Breast epithelium (tissue), 4 donors: ENCODE results near the gene SKAP1. TPM values are rescaled to one million over a fixed set of nuclear protein-coding genes. Genes with fewer than 3 reads are reported as not detected.
"Not testable (repeated sequence)": the region's sequence is repeated elsewhere in the genome, so short reads cannot be mapped to it uniquely, and the experiment has no call there.

Source experiments
- DNase-seq, 2 donors: peaks; one replicate each; pipeline ENCODE4 v3.0.0-alpha.2; 2019; ENCODE audit warnings: low spot score in 2 of 2
- H3K27ac ChIP-seq, 2 donors: fragments of 200-600 bp; sonication (generic) in 1 of 2; one replicate each; pipeline ENCODE4 v1.5.1; 2016 to 2019; ENCODE audit warnings: mild to moderate bottlenecking in 1 of 2
- H3K27me3 ChIP-seq, 2 donors: fragments of 200-600 bp; sonication (generic) in 1 of 2; one replicate each; pipeline versions ENCODE4 v1.5.1 to v1.6.0; 2017 to 2019; ENCODE audit warnings: control low read depth in 1 of 2, mild to moderate bottlenecking in 1 of 2
- H3K36me3 ChIP-seq: fragments of 200-600 bp; one replicate; pipeline ENCODE4 v1.5.1; 2019
- H3K4me1 ChIP-seq, 2 donors: fragments of 200-600 bp; sonication (generic); one replicate each; pipeline ENCODE4 v1.5.1; 2016 to 2019; ENCODE audit warnings: control low read depth in 1 of 2
- H3K4me3 ChIP-seq, 3 donors: fragments of 200-600 bp; sonication (generic); 1 replicate in 2 of 3; 2 replicates in 1 of 3; pipeline ENCODE4 v1.5.1; 2016 to 2019; ENCODE audit warnings: mild to moderate bottlenecking in 3 of 3, moderate library complexity in 2 of 3
- H3K9me3 ChIP-seq, 2 donors: fragments of 200-600 bp; sonication (generic) in 1 of 2; one replicate each; pipeline ENCODE4 v1.5.1; 2016 to 2019; ENCODE audit warnings: control low read depth in 1 of 2
- POLR2A ChIP-seq: fragments of 450-650 bp; IDR thresholded peaks from one replicate; pipeline ENCODE4 v1.6.1; 2016; ENCODE audit warnings: antibody characterized with exemption, mild to moderate bottlenecking, moderate library complexity
- POLR2AphosphoS5 ChIP-seq, 3 donors: sonication (generic); formaldehyde crosslinking; IDR thresholded peaks; one replicate each; pipeline ENCODE4 v1.6.1; 2017; ENCODE audit warnings: antibody characterized with exemption in 3 of 3
- intact Hi-C: fragments of 100-400 bp; cut with DNase I; formaldehyde crosslinking; loops from one replicate; pipeline ENCODE4 v1.15.1; 2023; ENCODE audit warnings: low total_unique reads
- total RNA-seq, 3 donors: library from RNA; depleted of rRNA; stranded (reverse); fragments of >200 nt; gene quantifications; one replicate each; pipeline ENCODE4 v1.1.0, GENCODE V29; 2016
- TF ChIP-seq, protein P1 (sequence below), 3 donors: fragments of 450-650 bp; IDR thresholded peaks; one replicate each; pipeline ENCODE4 v1.5.1; 2016 to 2017; ENCODE audit warnings: antibody characterized with exemption in 3 of 3, mild to moderate bottlenecking in 3 of 3, moderate library complexity in 3 of 3

SKAP1 gene
- total RNA-seq, 3 donors from 2014 or later: 1.1 to 7.5 (median 5.9) TPM

DNA sequence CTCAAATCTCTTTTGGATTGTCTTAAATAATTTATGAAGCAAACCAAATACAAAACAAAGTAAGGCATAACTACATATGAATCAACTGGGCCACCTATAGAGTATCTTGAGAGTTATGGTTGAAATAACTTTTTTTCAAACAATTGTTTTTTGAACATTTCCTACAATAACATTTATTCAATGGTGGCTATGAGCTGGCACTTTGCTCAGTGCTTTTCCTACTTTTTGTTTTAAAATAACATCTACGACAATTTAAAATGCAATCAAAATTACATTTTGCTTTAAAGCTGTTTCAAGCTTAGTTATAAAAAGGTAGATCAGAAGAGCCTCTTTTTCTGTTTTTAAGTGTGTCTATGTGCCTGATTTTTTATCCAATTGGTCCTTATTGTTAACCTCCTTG lies 238.7 kb downstream of the SKAP1 start:
- H3K4me3 ChIP-seq: no peak overlapping the region
- intact Hi-C loops: no loop called here
- H3K27me3 ChIP-seq: no peaks in the 10 kb centered on the region
- H3K36me3 ChIP-seq: no peaks in the 10 kb centered on the region
- DNase-seq: no peak
- H3K27ac ChIP-seq: no peak overlapping the region
- H3K9me3 ChIP-seq: no peaks in the 10 kb centered on the region
- TF ChIP-seq, protein P1, sequence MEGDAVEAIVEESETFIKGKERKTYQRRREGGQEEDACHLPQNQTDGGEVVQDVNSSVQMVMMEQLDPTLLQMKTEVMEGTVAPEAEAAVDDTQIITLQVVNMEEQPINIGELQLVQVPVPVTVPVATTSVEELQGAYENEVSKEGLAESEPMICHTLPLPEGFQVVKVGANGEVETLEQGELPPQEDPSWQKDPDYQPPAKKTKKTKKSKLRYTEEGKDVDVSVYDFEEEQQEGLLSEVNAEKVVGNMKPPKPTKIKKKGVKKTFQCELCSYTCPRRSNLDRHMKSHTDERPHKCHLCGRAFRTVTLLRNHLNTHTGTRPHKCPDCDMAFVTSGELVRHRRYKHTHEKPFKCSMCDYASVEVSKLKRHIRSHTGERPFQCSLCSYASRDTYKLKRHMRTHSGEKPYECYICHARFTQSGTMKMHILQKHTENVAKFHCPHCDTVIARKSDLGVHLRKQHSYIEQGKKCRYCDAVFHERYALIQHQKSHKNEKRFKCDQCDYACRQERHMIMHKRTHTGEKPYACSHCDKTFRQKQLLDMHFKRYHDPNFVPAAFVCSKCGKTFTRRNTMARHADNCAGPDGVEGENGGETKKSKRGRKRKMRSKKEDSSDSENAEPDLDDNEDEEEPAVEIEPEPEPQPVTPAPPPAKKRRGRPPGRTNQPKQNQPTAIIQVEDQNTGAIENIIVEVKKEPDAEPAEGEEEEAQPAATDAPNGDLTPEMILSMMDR (IDR thresholded peaks at IDR 0.05): no peak
- no peaks in the 10 kb centered on the region for H3K4me1 ChIP-seq

DNA sequence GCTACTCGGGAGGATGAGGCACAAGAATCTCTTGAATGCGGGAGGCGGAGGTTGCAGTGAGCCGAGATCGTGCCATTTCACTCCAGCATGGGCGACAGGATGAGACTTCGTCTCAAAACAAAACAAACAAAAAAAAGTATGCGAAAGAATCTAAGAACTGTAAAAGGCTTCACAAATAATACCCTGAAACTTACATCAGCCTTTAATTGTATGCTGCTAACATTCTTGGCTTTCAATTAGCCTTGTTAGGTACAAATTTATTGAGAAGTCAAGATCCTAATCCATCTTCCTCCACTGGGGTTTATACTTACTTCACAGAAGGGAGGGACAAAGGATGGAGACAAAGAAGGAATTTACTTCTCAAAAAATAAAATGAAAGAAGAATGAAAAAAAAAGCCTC lies 239.1 kb downstream of the SKAP1 start:
- Histone ChIP-seq H3K27ac (no peak overlapping the region), H3K4me1 (no peaks in the 10 kb centered on the region), H3K4me3 (no peak overlapping the region), H3K9me3 (no peaks in the 10 kb centered on the region), H3K36me3 (no peaks in the 10 kb centered on the region), H3K27me3 (no peaks in the 10 kb centered on the region)
- DNase-seq: no peak
- intact Hi-C loops: no loop called here
- TF ChIP-seq, protein P1 (IDR thresholded peaks at IDR 0.05): no peak
- TF ChIP-seq POLR2AphosphoS5 (IDR thresholded peaks at IDR 0.05) (no peak), POLR2A (no peak)

DNA sequence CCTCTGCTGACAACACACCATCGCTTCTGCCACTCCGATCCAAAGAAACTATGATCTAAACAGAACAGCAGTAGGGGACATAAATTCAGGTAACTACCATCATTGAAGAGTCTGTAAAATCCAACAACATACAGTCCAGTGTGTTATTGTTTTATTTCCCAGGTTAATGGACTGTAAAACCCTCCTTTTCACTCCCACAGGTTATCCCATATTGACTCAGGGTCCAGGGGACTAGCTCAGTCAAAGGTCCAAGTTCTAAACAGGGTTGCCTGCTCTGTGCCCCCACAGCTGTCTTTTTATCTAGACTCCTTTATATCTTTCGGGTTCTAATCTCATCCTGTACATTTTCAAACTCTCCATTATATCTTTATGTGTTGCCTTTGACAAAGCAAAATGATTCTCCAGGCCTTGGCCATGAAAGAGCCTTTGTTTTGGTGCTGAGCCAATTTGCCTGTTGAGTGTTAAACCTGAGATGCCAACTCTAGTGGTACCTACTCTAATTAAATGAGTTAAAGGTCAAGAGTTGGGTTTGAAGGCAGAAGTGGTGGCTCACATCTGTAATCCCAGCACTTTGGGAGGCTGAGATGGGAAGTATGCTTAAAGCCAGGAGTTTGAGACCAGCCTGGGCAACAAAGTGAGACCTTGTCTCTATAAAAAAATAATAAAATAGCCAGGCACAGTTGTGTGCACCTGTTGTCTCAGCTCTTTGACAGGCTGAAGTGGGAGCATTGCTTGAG lies 242.0 kb downstream of the SKAP1 start:
- TF ChIP-seq POLR2AphosphoS5 (IDR thresholded peaks at IDR 0.05): no peak
- TF ChIP-seq, protein P1 (IDR thresholded peaks at IDR 0.05): no peak
- peaks cover 0 to 6% of the 10 kb centered on the region in 2 donors for H3K27me3 ChIP-seq
- no peak overlapping the region for H3K4me3 ChIP-seq
- DNase-seq: no peak
- intact Hi-C loops: no loop called here
- H3K36me3 ChIP-seq: no peaks in the 10 kb centered on the region
- H3K4me1 ChIP-seq: no peaks in the 10 kb centered on the region
- H3K27ac ChIP-seq: no peak overlapping the region
- H3K9me3 ChIP-seq: no peaks in the 10 kb centered on the region

DNA sequence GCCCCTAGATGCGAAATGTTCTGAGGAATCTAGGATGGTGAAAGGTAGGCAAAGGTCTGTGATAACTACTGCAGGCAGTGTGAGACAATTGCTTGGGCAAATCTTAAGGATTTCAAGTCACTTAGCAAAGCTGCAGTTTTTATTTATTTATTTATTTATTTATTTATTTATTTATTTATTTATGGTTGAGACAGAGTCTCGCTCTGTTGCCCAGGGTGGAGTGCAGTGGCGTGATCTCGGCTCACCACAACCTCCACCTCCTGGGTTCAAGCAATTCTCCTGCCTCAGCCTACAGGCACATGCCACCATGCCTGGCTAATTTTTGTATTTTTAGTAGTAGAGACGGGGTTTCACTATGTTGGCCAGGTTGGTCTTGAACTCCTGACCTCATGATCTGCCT lies 243.7 kb downstream of the SKAP1 start:
- H3K4me1 ChIP-seq, H3K9me3 ChIP-seq, intact Hi-C loops, H3K27ac ChIP-seq, H3K4me3 ChIP-seq, DNase-seq, H3K36me3 ChIP-seq, H3K27me3 ChIP-seq: not testable (repeated sequence)

DNA sequence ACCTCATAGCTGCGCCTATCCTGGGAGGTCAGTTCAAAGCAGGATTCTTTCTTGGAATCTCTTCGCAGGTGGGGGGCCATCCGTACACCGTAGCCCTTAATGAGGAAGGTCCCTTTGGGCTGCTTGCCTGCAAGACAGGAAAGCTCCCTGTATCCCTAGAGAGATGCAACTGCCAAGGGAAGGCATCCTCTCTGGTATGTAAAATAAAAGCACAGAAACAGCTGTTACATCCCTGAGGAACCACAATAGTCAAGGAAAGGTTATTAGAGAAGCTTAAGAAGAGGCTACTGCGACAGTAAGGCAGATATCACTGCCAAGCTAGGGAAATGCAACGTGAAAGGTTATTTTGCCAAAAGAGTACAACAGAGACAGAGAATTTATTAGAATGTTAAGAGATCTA lies 245.3 kb downstream of the SKAP1 start:
- Histone ChIP-seq H3K4me1 (no peaks in the 10 kb centered on the region), H3K36me3 (no peaks in the 10 kb centered on the region), H3K9me3 (no peaks in the 10 kb centered on the region), H3K27me3 (peaks cover 0 to 6% of the 10 kb centered on the region in 2 donors), H3K27ac (no peak overlapping the region), H3K4me3 (no peak overlapping the region)
- intact Hi-C loops: no loop called here
- DNase-seq: no peak
- no peak for TF ChIP-seq POLR2AphosphoS5 (IDR thresholded peaks at IDR 0.05)
- no peak for TF ChIP-seq POLR2A

DNA sequence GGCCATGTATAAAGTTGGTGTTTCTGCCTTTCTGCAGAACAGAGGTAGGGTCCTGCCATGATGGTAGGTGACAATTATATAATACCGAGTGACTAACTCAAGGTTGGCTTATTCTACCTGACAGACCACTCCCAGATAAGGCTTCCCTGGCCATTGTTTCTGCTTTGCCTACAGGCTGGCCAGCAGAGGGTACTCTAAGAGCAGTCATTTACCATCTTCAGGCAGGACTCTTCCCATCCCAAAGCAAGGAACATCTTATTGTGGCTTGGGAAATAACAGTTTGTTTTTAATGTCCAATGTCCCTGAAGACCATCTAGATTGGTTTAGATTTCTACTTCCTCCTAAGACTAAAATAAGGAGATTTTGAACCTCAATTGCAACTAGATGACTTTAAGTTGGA lies 248.4 kb downstream of the SKAP1 start:
- H3K4me1 ChIP-seq: no peaks in the 10 kb centered on the region
- peaks cover 0 to 6% of the 10 kb centered on the region in 2 donors for H3K27me3 ChIP-seq
- TF ChIP-seq POLR2A (no peak), POLR2AphosphoS5 (IDR thresholded peaks at IDR 0.05) (no peak)
- TF ChIP-seq, protein P1 (IDR thresholded peaks at IDR 0.05): no peak
- H3K9me3 ChIP-seq: no peaks in the 10 kb centered on the region
- no peak for DNase-seq
- H3K4me3 ChIP-seq: no peak overlapping the region
- intact Hi-C loops: no loop called here
- H3K27ac ChIP-seq: no peak overlapping the region
- no peaks in the 10 kb centered on the region for H3K36me3 ChIP-seq
